ENCODE data around the gene LOX.

DNA sequence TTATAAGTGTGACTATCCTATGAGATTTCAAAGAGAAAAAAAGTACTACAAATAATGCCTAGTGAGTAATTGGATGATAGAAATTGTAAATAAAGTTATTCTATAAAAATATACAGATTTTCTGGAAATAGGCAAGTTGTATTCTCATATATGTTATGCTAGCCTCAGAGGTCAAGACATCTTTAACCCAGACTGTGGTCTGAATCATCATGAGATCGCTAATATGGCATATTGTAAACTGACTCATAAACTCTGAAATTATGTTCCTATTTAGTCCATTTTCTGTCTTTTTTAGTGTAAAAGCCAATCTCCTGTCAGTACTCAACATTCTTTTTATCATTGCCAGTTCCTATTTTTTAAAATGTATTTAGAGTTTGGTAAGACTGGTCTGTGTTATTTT, 14.2 kb downstream of the LOX start:
- TF ChIP-seq, protein P1, sequence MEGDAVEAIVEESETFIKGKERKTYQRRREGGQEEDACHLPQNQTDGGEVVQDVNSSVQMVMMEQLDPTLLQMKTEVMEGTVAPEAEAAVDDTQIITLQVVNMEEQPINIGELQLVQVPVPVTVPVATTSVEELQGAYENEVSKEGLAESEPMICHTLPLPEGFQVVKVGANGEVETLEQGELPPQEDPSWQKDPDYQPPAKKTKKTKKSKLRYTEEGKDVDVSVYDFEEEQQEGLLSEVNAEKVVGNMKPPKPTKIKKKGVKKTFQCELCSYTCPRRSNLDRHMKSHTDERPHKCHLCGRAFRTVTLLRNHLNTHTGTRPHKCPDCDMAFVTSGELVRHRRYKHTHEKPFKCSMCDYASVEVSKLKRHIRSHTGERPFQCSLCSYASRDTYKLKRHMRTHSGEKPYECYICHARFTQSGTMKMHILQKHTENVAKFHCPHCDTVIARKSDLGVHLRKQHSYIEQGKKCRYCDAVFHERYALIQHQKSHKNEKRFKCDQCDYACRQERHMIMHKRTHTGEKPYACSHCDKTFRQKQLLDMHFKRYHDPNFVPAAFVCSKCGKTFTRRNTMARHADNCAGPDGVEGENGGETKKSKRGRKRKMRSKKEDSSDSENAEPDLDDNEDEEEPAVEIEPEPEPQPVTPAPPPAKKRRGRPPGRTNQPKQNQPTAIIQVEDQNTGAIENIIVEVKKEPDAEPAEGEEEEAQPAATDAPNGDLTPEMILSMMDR (conservative IDR thresholded peaks at IDR 0.05 in 1 of 2, IDR thresholded peaks at IDR 0.05 in 1 of 2; ENCODE audit: low read depth in 1 of 2, low read length in 2 of 2) = no peak
- TF ChIP-seq EZH2 (IDR thresholded peaks at IDR 0.05; ENCODE audit: low read length, missing control alignments) = no peak

All from fibroblast of lung (primary cell).